ENCODE results near the gene PITPNC1. TPM values are rescaled to one million over a fixed set of nuclear protein-coding genes. Genes with fewer than 3 reads are reported as not detected.

The PITPNC1 gene
- total RNA-seq, 1 donor from 2014 or later, result 39.7 TPM

DNA sequence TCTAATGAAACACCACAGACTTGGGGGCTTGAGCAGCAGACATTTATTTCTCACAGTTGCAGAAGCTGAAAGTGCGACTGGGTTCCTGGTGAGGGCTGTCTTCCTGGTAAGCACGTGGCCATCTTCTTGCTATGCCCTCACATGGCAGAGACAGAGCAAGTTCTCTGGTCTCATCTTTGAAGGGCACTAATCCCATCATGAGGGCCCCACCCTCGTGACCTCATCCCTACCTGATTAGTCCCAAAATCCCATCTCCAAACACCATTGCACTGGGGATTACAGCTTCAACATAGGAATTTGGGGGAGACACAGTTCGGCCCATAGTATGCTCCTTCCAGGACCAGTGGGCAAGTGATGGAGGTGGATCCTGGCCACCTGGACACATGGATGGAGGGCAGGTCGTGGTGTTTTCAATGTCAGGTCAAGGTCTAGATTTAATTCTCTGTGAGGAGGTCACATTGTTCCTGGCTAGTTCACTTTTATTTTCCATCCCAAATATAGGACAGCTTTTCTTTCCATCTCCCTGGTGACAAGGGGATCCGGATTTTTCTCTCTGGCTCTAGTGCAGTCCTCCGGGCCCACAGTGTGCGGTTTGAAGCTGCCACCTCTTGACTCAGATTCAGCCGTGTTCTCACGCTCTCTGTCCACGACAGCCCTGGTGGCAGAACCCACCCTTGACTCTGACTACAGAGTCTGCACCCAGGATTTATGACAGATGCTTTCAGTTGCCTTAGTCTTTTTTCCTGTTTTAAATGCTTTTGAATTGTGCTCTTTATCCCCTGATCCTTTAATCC lies 180.2 kb downstream of the PITPNC1 start:
- Mint-ChIP-seq H3K4me1 (ENCODE audit: unreplicated experiment) (peaks cover 10% of the 10 kb centered on the region), H3K36me3 (ENCODE audit: low read depth, unreplicated experiment) (peaks cover 13% of the 10 kb centered on the region), H3K27ac (ENCODE audit: unreplicated experiment) (no peak overlapping the region), H3K27me3 (ENCODE audit: unreplicated experiment) (peaks cover 7% of the 10 kb centered on the region), H3K9me3 (ENCODE audit: unreplicated experiment) (no peaks in the 10 kb centered on the region), H3K4me3 (ENCODE audit: unreplicated experiment) (no peak overlapping the region)
- TF ChIP-seq, protein P1, sequence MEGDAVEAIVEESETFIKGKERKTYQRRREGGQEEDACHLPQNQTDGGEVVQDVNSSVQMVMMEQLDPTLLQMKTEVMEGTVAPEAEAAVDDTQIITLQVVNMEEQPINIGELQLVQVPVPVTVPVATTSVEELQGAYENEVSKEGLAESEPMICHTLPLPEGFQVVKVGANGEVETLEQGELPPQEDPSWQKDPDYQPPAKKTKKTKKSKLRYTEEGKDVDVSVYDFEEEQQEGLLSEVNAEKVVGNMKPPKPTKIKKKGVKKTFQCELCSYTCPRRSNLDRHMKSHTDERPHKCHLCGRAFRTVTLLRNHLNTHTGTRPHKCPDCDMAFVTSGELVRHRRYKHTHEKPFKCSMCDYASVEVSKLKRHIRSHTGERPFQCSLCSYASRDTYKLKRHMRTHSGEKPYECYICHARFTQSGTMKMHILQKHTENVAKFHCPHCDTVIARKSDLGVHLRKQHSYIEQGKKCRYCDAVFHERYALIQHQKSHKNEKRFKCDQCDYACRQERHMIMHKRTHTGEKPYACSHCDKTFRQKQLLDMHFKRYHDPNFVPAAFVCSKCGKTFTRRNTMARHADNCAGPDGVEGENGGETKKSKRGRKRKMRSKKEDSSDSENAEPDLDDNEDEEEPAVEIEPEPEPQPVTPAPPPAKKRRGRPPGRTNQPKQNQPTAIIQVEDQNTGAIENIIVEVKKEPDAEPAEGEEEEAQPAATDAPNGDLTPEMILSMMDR (IDR thresholded peaks at IDR 0.05; ENCODE audit: unreplicated experiment), result no peak
- DNase-seq (ENCODE audit: low spot score), result no peak

DNA sequence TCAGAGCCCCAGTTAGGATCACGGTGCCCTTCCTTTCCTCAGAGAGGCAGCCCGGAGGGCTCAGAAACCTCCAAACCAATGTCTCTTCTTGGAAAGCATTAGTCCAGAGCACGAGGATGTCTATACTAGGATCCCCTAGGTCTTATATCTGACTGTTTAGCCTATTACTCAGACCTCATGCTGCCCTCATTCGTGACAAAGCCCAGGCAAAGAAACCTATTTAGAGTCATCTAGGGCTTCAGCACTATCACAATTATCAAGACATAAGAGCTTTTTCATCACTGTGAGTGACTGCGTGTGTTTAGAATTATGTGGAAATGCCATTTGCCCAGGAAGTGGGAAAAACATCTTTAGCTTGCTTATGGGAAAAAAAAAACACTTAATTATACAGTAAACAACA lies 180.8 kb downstream of the PITPNC1 start:
- H3K4me3 Mint-ChIP-seq (ENCODE audit: unreplicated experiment), result no peak overlapping the region
- H3K9me3 Mint-ChIP-seq (ENCODE audit: unreplicated experiment), result no peaks in the 10 kb centered on the region
- H3K36me3 Mint-ChIP-seq (ENCODE audit: low read depth, unreplicated experiment), result peaks cover 13% of the 10 kb centered on the region
- peaks cover 7% of the 10 kb centered on the region for H3K27me3 Mint-ChIP-seq (ENCODE audit: unreplicated experiment)
- no peak overlapping the region for H3K27ac Mint-ChIP-seq (ENCODE audit: unreplicated experiment)
- TF ChIP-seq, protein P1 (IDR thresholded peaks at IDR 0.05; ENCODE audit: unreplicated experiment), result no peak
- peaks cover 10% of the 10 kb centered on the region for H3K4me1 Mint-ChIP-seq (ENCODE audit: unreplicated experiment)
- no peak for DNase-seq (ENCODE audit: low spot score)

DNA sequence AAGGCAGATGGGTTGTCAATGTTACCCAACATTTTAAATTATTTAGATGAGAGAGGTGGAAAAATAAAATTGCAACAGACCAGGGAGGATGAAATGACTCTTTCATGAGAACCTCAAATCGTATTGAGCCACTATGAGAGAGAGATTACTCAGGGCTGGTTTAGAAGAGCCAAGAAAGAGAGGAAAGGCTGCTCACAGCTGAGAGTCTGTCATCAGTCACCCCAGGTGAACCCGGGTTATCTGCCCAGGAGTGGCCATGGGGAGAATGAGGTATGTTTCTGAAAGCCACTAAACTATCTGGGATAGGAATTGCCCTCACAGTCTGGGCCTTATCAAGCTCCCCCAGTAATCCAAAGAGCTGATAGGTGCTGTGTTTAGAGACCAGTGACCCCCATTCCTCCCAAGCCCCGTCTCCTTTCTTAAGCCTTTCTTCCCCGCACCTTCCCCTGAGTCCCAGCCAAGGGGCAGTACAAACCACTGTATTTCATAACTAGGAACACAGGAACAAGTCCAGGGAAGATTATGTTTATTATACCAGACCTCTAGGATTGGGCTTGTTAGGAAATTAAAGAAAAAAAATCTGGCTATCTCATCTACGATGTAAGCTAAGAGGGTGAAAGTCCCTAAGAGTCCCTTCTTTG lies 181.8 kb downstream of the PITPNC1 start:
- no peak for DNase-seq (ENCODE audit: low spot score)
- Mint-ChIP-seq H3K9me3 (ENCODE audit: unreplicated experiment) (no peaks in the 10 kb centered on the region), H3K4me3 (ENCODE audit: unreplicated experiment) (no peak overlapping the region), H3K27me3 (ENCODE audit: unreplicated experiment) (peaks cover 5% of the 10 kb centered on the region), H3K36me3 (ENCODE audit: low read depth, unreplicated experiment) (peaks cover 13% of the 10 kb centered on the region), H3K4me1 (ENCODE audit: unreplicated experiment) (peaks cover 10% of the 10 kb centered on the region), H3K27ac (ENCODE audit: unreplicated experiment) (no peak overlapping the region)
- TF ChIP-seq, protein P1 (IDR thresholded peaks at IDR 0.05; ENCODE audit: unreplicated experiment), result no peak

DNA sequence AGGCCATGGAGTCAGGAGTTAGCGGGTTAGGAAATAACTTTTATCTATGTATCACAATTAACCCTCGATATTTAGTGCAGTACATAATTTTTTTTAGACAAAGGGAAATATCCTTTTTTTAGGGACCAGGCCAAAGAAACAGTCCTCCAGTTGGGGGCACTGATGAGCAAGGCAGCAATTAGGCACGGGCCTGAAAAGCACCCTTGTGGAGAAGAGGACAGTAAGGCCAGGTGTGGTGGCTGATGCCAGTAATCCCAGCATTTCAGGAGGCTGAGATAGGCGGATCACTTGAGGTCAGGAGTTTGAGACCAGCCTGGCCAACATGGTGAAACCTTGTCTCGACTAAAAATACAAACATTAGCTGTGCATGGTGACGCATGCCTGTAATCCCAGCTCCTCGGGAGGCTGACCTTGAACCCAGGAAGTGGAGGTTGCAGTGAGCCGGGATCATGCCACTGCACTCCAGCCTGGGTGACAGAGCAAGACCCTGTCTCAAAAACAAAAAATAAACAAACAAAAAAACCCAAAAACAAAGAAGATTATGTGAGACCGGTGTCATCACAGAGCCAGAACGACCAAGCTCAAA lies 182.4 kb downstream of the PITPNC1 start:
- DNase-seq (ENCODE audit: low spot score), result no peak
- no peaks in the 10 kb centered on the region for H3K9me3 Mint-ChIP-seq (ENCODE audit: unreplicated experiment)
- H3K4me1 Mint-ChIP-seq (ENCODE audit: unreplicated experiment), result peaks cover 10% of the 10 kb centered on the region
- TF ChIP-seq, protein P1 (IDR thresholded peaks at IDR 0.05; ENCODE audit: unreplicated experiment), result no peak
- H3K4me3 Mint-ChIP-seq (ENCODE audit: unreplicated experiment), result no peak overlapping the region
- no peak overlapping the region for H3K27ac Mint-ChIP-seq (ENCODE audit: unreplicated experiment)
- peaks cover 13% of the 10 kb centered on the region for H3K36me3 Mint-ChIP-seq (ENCODE audit: low read depth, unreplicated experiment)
- peaks cover 5% of the 10 kb centered on the region for H3K27me3 Mint-ChIP-seq (ENCODE audit: unreplicated experiment)

DNA sequence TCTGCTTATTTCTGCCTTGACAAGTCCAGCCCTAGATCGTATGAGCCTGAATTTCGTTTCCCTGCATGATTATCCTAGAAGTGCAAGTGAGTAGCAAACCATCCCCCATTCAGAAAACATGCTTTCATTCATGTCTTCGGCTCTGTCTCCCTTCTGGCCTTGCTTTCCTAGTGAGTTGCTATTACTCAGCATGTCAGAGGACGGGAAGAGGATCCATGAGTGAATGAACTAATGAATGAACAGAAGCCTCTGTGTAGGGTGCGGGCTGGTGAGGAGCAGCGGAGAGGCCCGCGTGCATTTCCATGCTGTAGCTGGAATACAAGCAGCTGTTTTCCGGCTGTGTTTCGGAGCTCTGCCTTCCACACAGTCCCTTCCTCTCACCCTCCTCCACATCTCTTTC lies 184.9 kb downstream of the PITPNC1 start:
- Mint-ChIP-seq H3K4me3 (ENCODE audit: unreplicated experiment) (no peak overlapping the region), H3K9me3 (ENCODE audit: unreplicated experiment) (no peaks in the 10 kb centered on the region), H3K36me3 (ENCODE audit: low read depth, unreplicated experiment) (peaks cover 2% of the 10 kb centered on the region), H3K27me3 (ENCODE audit: unreplicated experiment) (peaks cover 3% of the 10 kb centered on the region), H3K4me1 (ENCODE audit: unreplicated experiment) (peaks cover 10% of the 10 kb centered on the region), H3K27ac (ENCODE audit: unreplicated experiment) (no peak overlapping the region)
- TF ChIP-seq, protein P1 (IDR thresholded peaks at IDR 0.05; ENCODE audit: unreplicated experiment), result no peak
- DNase-seq (ENCODE audit: low spot score), result no peak
